Neural progenitor cell (in vitro differentiated cells): ENCODE data around the gene TMEM269.

Source experiments
- EZH2phosphoT487 ChIP-seq: fragments of 200-600 bp; sonication (generic); IDR thresholded peaks from 2 replicates; pipeline ENCODE4 v1.6.1; 2017; ENCODE audit warnings: antibody characterized with exemption
- TF ChIP-seq, protein P1 (sequence below): fragments of 200-600 bp; sonication (generic); IDR thresholded peaks from 2 replicates; pipeline ENCODE4 v1.5.1; 2017; ENCODE audit warnings: antibody characterized with exemption, mild to moderate bottlenecking

DNA sequence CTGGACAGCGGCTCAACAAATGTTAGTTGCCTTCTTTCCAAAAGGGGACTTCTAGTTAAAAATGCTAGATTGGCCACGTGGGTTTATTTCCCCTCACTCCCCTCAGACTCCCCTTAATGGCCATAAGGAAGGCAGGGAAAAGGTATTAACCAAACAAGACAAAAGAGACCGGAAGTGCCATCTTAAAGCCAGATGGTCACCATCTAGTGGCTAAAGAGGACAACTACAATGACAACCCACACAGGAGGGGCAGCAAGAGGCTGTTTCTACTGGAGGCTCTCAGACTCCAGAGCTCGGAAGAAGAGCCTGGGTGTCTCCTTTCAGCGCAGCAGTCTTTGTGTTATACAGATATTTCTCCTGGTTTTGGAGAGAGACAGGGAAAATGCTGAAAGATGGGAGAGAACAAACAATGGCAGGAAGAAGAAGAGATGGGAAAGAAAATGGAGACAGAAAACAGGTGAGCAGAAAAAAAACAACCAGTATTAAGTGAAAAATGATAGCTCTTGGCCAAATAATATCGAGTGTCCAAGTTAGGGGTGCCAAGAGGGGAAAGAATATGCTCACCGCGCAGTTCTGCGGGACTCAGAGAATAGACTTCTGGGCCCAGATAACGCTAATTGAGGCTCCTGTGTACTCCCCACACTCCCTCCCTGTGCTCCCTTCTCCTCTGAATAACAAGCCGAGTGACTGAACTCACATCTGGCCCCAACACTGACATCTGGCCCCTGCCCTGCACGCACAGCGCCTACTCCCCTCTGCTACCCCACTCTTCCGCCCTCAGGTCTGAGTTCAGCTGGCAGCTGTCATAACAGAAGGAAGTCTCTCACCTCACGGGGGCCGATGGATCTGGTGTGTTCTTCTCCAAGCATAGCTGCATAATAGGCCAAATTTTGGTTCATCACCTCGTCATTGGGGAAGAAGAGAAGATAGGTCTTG, 27.6 kb upstream of the TMEM269 start:
- TF ChIP-seq, protein P1, sequence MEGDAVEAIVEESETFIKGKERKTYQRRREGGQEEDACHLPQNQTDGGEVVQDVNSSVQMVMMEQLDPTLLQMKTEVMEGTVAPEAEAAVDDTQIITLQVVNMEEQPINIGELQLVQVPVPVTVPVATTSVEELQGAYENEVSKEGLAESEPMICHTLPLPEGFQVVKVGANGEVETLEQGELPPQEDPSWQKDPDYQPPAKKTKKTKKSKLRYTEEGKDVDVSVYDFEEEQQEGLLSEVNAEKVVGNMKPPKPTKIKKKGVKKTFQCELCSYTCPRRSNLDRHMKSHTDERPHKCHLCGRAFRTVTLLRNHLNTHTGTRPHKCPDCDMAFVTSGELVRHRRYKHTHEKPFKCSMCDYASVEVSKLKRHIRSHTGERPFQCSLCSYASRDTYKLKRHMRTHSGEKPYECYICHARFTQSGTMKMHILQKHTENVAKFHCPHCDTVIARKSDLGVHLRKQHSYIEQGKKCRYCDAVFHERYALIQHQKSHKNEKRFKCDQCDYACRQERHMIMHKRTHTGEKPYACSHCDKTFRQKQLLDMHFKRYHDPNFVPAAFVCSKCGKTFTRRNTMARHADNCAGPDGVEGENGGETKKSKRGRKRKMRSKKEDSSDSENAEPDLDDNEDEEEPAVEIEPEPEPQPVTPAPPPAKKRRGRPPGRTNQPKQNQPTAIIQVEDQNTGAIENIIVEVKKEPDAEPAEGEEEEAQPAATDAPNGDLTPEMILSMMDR: peak; percentile 74
- no peak for TF ChIP-seq EZH2phosphoT487
